ENCODE measurements around the gene HRH1. TPM values are rescaled to one million over a fixed set of nuclear protein-coding genes. Genes with fewer than 3 reads are reported as not detected.

HRH1 gene
- total and polyA plus RNA-seq, 2 donors (not counting 3 experiments of a cell fraction or from before 2014, with no cell fraction given), result 16.2 to 21.2 TPM

GRCh38 chr3:11271986-11272904, 118.0 kb downstream of the HRH1 start, which contains the start of gene ATG7:
Gene ATG7, plus strand, starts transcription at chr3:11272397. Its CDS starts 26,299 bp downstream, at chr3:11298696.
- Histone ChIP-seq H3K9ac (replicated peaks; ENCODE audit: extremely low read depth, insufficient read depth, low read length) (peak within 1 kb of the TSS; percentile 95), H4K20me1 (replicated peaks; ENCODE audit: control insufficient read depth, extremely low read depth, insufficient read depth, low read length) (no peaks in the 10 kb centered on the region), H3K9me3 (replicated peaks; ENCODE audit: control insufficient read depth, insufficient read depth, low read length) (no peaks in the 10 kb centered on the region), H3K27ac (ENCODE audit: insufficient read depth, low read depth, low read length) (peak within 1 kb of the TSS; percentile 89), H3K27me3 (ENCODE audit: control insufficient read depth in 2 of 2, insufficient read depth in 2 of 2, low read length in 2 of 2) (no peaks in the 10 kb centered on the region), H3K4me3 (replicated peaks in 1 of 3; ENCODE audit: insufficient read depth in 1 of 3, low read depth in 1 of 3, low read length in 3 of 3) (peak within 1 kb of the TSS; percentile 76 to 89 (median 88)), H3K79me2 (ENCODE audit: control insufficient read depth, insufficient read depth, low read length) (peaks cover 44% of the 10 kb centered on the region), H3K4me1 (ENCODE audit: control insufficient read depth, extremely low read depth, insufficient read depth, low read length) (peaks cover 15% of the 10 kb centered on the region), H3K9me1 (replicated peaks; ENCODE audit: control insufficient read depth, extremely low read depth, insufficient read depth, low read length) (no peaks in the 10 kb centered on the region), H3K36me3 (ENCODE audit: control insufficient read depth in 2 of 2, extremely low read depth in 1 of 2, insufficient read depth in 2 of 2, low read length in 2 of 2) (no peaks in the 10 kb centered on the region), H2AFZ (ENCODE audit: low read depth, low read length) (peak within 1 kb of the TSS; percentile 90), H3K4me2 (ENCODE audit: insufficient read depth, low read length) (peak within 1 kb of the TSS; percentile 87)
- CTCF ChIA-PET, result interaction anchor here (0.6 to 1.4 kb wide), 20 partner anchors 10 to 514 kb away, joined by 3 to 12 read pairs (median 3); partner anchors contain the start of gene HRH1
- dilution Hi-C loops (cut with MboI; ENCODE audit: extremely low pct_ligation_motif_present, low sequenced_read_pairs), result no loop called here
- DNase-seq (ENCODE audit: low read depth, low spot score), result peak; percentile 98
- peak; percentile 86 for FAIRE-seq
- intact Hi-C loops (cut with micrococcal nuclease), result loop anchor here (1.0 to 2.0 kb wide), 6 partner anchors 17 to 71 kb away; no protein-coding TSS in a partner anchor
- TF ChIP-seq FOS (IDR thresholded peaks at IDR 0.05; ENCODE audit: borderline replicate concordance, insufficient read depth, low read length) (no peak), MYC (IDR thresholded peaks at IDR 0.05; ENCODE audit: low read depth, low read length) (no peak), CTCF (IDR thresholded peaks at IDR 0.05; ENCODE audit: extremely low read depth in 1 of 2, insufficient read depth in 1 of 2, low read depth in 1 of 2, low read length in 2 of 2) (no peak), POLR2AphosphoS5 (IDR thresholded peaks at IDR 0.05; ENCODE audit: insufficient read depth, low read depth, low read length) (peak; percentile 82), MAX (IDR thresholded peaks at IDR 0.05; ENCODE audit: insufficient read depth, insufficient read length) (no peak), JUN (IDR thresholded peaks at IDR 0.05; ENCODE audit: borderline replicate concordance, insufficient read depth, insufficient read length, low read depth) (peak; percentile 24), GATA2 (IDR thresholded peaks at IDR 0.05; ENCODE audit: insufficient read depth, insufficient read length, low read depth, low read length) (no peak), POLR2A (IDR thresholded peaks at IDR 0.05; ENCODE audit: low read depth, low read length) (peak; percentile 89), EZH2 (IDR thresholded peaks at IDR 0.05; ENCODE audit: borderline replicate concordance, low read depth, low read length, severe bottlenecking) (no peak)
- POLR2A ChIA-PET, result interaction anchor here (0.6 to 2.9 kb wide), 8 partner anchors 15 to 175 kb away, joined by 3 to 18 read pairs (median 4); no protein-coding TSS in a partner anchor
- BruUV-seq (replicated peaks), result TSS peak; percentile 78
